Fibroblast of lung (primary cell): ENCODE measurements around the gene AQP1.

Source experiments
- EZH2 ChIP-seq: IDR thresholded peaks from 2 replicates; pipeline ENCODE4 v1.5.1; 2012; ENCODE audit warnings: low read length, control low read depth, mild to moderate bottlenecking; ENCODE audit errors: missing control alignments
- TF ChIP-seq, protein P1 (sequence below), 2 donors: IDR thresholded peaks in 1 of 2; conservative IDR thresholded peaks in 1 of 2; 1 replicate in 1 of 2; 2 replicates in 1 of 2; pipeline ENCODE4 v1.5.1; 2011 to 2012; ENCODE audit warnings: low read length in 2 of 2, control low read depth in 1 of 2, inconsistent platforms in 1 of 2, low read depth in 1 of 2, mild to moderate bottlenecking in 1 of 2

DNA sequence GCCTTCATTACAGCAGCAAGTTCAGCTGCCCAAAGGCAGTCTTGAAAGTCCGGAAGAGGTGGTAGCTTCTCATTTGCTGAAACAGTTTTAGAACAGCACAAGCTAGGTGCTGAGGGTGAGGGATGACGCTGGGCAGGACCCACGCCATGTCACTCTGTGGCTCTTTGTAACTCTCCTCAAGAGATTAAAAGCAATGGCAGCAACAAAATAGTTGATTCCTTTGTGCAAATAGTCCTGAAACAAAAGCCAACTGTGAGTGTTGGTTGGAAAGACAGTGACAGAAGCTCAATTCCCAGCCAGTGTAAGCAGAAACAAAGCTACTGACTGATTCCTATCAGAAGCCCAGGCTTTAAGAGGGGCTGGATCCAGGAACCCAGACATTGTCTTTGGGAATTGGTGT is 47.6 kb upstream of the AQP1 start:
- no peak for TF ChIP-seq EZH2
- TF ChIP-seq, protein P1, sequence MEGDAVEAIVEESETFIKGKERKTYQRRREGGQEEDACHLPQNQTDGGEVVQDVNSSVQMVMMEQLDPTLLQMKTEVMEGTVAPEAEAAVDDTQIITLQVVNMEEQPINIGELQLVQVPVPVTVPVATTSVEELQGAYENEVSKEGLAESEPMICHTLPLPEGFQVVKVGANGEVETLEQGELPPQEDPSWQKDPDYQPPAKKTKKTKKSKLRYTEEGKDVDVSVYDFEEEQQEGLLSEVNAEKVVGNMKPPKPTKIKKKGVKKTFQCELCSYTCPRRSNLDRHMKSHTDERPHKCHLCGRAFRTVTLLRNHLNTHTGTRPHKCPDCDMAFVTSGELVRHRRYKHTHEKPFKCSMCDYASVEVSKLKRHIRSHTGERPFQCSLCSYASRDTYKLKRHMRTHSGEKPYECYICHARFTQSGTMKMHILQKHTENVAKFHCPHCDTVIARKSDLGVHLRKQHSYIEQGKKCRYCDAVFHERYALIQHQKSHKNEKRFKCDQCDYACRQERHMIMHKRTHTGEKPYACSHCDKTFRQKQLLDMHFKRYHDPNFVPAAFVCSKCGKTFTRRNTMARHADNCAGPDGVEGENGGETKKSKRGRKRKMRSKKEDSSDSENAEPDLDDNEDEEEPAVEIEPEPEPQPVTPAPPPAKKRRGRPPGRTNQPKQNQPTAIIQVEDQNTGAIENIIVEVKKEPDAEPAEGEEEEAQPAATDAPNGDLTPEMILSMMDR (conservative IDR thresholded peaks at IDR 0.05 in 1 of 2, IDR thresholded peaks at IDR 0.05 in 1 of 2; ENCODE audit: low read depth in 1 of 2, low read length in 2 of 2), result no peak
